PFSK-1 (cell line): Measurements from ENCODE around the gene NRCAM.

Experiments used
- FOXP2 ChIP-seq: optimal IDR thresholded peaks from 2 replicates; pipeline ENCODE3; 2011; ENCODE audit warnings: borderline replicate concordance, control low read depth, inconsistent platforms; ENCODE audit not compliant: insufficient read depth; ENCODE audit errors: extremely low read length, extremely low read depth
- POLR2AphosphoS5 ChIP-seq: IDR thresholded peaks from 2 replicates; pipeline ENCODE4 v1.6.1; 2012; ENCODE audit warnings: low read depth, mild to moderate bottlenecking, control low read depth, low read length, moderate library complexity
- SIN3A ChIP-seq: IDR thresholded peaks from 2 replicates; pipeline ENCODE4 v1.6.1; 2012; ENCODE audit warnings: mild to moderate bottlenecking, low read length, moderate library complexity, borderline replicate concordance; ENCODE audit not compliant: insufficient read depth
- TAF1 ChIP-seq: IDR thresholded peaks from 2 replicates; pipeline ENCODE4 v1.6.1; 2012; ENCODE audit warnings: low read length, control low read depth, borderline replicate concordance; ENCODE audit not compliant: insufficient read depth
- TF ChIP-seq, protein P1 (sequence below), 2 experiments: IDR thresholded peaks; 2 replicates each; pipeline versions ENCODE4 v1.6.1 to v1.8.0; 2011 to 2012; ENCODE audit warnings: low read depth in 2 of 2, low read length in 2 of 2, control low read depth in 1 of 2, inconsistent platforms in 1 of 2, mild to moderate bottlenecking in 1 of 2, moderate library complexity in 1 of 2; ENCODE audit not compliant: insufficient read depth in 1 of 2

Gene NRCAM

DNA sequence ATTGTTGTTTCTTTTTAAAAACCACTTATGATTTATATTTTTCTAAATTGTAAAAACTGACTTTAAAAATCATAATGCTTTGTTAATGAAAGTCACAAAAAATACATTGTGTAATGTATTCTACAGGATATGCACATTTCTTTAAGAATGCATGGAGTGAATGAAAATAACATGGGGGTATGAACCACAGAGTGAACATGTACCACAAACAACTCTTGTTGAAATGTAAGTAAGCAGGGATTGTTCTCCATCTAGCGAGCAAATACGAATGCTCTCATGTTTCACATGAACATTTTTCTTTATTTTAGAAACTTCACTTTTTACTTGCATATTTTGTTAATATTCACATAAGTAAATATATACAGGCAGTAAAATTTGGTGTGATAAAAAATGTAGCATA, 290.5 kb downstream of the NRCAM start:
- TF ChIP-seq FOXP2: no peak
- no peak for TF ChIP-seq TAF1
- TF ChIP-seq SIN3A: no peak
- TF ChIP-seq, protein P1, sequence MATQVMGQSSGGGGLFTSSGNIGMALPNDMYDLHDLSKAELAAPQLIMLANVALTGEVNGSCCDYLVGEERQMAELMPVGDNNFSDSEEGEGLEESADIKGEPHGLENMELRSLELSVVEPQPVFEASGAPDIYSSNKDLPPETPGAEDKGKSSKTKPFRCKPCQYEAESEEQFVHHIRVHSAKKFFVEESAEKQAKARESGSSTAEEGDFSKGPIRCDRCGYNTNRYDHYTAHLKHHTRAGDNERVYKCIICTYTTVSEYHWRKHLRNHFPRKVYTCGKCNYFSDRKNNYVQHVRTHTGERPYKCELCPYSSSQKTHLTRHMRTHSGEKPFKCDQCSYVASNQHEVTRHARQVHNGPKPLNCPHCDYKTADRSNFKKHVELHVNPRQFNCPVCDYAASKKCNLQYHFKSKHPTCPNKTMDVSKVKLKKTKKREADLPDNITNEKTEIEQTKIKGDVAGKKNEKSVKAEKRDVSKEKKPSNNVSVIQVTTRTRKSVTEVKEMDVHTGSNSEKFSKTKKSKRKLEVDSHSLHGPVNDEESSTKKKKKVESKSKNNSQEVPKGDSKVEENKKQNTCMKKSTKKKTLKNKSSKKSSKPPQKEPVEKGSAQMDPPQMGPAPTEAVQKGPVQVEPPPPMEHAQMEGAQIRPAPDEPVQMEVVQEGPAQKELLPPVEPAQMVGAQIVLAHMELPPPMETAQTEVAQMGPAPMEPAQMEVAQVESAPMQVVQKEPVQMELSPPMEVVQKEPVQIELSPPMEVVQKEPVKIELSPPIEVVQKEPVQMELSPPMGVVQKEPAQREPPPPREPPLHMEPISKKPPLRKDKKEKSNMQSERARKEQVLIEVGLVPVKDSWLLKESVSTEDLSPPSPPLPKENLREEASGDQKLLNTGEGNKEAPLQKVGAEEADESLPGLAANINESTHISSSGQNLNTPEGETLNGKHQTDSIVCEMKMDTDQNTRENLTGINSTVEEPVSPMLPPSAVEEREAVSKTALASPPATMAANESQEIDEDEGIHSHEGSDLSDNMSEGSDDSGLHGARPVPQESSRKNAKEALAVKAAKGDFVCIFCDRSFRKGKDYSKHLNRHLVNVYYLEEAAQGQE (IDR thresholded peaks at IDR 0.05; ENCODE audit: insufficient read depth in 1 of 2, low read depth in 2 of 2, low read length in 2 of 2): no peak
- TF ChIP-seq POLR2AphosphoS5: no peak

DNA sequence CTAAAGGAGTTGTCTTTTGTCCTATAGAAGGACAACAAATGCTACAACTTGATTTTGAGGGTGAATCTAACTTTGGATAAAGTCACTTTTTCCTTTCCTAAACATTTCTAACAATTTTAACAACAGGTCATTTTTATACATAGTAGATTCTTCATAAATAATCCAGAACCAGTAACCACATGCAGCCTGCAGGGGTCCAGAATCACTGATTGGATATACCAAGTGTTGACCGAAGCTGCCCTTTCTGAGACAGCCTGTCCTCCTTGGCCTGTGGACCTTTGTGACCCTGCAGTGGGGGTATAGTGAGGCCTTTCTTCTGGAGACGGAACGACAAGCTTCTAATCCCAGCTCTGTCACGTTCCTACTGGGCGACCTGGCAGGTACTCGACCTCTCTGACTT, 291.3 kb downstream of the NRCAM start:
- TF ChIP-seq, protein P1 (IDR thresholded peaks at IDR 0.05; ENCODE audit: insufficient read depth in 1 of 2, low read depth in 2 of 2, low read length in 2 of 2): no peak
- TF ChIP-seq SIN3A: no peak
- TF ChIP-seq FOXP2: no peak
- no peak for TF ChIP-seq TAF1
- TF ChIP-seq POLR2AphosphoS5: no peak

DNA sequence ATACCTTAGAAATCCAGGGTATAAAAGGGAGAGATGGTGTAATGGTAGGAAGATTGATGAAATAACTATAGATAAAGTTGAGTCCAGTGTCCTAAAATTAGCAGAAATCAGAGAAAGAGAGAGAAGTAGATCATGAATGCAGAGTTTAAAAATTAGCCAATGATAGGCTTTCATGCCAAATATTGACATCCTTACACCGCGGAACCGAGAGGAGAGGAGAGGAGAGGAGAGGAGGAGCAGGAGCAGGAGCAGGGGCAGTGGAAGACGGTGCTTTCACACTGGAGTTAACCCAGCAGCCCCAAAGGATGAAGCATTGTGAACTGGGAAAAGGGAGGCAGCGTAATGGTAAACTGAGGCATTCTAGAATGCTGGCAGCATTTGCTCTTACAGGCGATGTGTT, 291.9 kb downstream of the NRCAM start:
- TF ChIP-seq POLR2AphosphoS5: no peak
- TF ChIP-seq SIN3A: no peak
- TF ChIP-seq, protein P1 (IDR thresholded peaks at IDR 0.05; ENCODE audit: insufficient read depth in 1 of 2, low read depth in 2 of 2, low read length in 2 of 2): no peak
- TF ChIP-seq TAF1: no peak
- no peak for TF ChIP-seq FOXP2

DNA sequence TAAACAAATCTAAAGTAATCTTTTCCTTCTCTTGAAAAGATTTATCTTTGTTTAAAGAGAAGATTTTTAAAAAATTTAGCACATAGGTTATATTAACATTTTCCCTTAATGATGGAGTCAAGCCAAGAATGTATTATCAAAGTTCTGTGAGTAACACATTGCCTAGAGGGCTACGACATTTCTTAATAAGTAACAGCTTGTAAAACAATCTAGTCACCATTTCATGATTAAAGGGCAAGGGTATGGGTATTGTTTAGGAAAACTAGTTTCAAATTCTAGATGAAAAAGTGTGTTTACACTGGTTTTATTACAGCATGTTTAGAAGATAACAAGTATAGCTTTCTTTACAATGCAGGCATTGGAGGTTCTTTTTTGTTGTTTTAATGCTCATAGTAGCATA, 297.5 kb downstream of the NRCAM start:
- TF ChIP-seq SIN3A: no peak
- TF ChIP-seq FOXP2: no peak
- TF ChIP-seq, protein P1 (IDR thresholded peaks at IDR 0.05; ENCODE audit: insufficient read depth in 1 of 2, low read depth in 2 of 2, low read length in 2 of 2): no peak
- no peak for TF ChIP-seq POLR2AphosphoS5
- no peak for TF ChIP-seq TAF1

DNA sequence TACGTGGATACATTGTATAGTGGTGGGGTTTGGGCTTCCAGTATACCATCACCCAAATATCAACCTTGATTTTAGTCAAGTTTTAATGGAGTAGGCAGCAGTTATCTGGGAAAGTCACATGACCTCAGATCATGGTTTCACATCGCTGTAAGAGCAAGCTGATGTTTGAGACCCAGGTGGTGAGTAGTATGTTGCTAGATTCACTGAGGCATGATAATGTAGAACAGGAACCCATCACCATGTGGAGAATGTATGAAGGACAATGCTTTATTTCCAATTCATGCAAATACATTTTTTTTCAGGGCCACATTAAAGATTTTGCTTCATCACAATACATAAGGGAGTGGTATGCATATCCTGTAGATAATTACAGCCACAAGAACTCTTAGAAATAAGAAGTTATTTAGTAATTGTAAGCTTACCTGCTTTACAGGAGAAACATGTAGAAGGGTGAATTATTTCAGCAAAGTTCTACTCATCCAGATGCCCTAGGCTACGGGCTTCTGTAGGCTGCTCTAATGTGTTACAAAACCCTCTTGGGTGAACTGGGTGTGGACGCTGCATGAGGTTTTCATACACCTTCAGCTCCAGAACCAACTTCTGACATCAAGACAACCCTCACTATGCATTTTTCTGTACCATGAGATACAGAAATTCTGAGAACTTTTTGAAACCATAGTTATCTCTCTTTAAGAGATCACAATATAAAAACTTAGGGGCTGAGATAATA, 298.5 kb downstream of the NRCAM start:
- TF ChIP-seq POLR2AphosphoS5: no peak
- no peak for TF ChIP-seq FOXP2
- TF ChIP-seq TAF1: no peak
- TF ChIP-seq SIN3A: no peak
- TF ChIP-seq, protein P1 (IDR thresholded peaks at IDR 0.05; ENCODE audit: insufficient read depth in 1 of 2, low read depth in 2 of 2, low read length in 2 of 2): no peak
